H1 (cell line): ENCODE measurements around the gene EIF3J. TPM values are rescaled to one million over a fixed set of nuclear protein-coding genes. Genes with fewer than 3 reads are reported as not detected.
A peak's percentile ranks its signal among the peaks of the same experiment; 100 is the strongest.

Source experiments
- CTCF ChIA-PET: fragments of 300-600 bp; sonication (Branson Sonifier 250); formaldehyde crosslinking; loops from one replicate; lab custom pipeline; 2021; ENCODE audit not compliant: partially characterized antibody; lab: Charles Lee
- POLR2A ChIA-PET: fragments of 300-600 bp; sonication (Branson Sonifier 250); formaldehyde crosslinking; loops from one replicate; lab custom pipeline; 2021; ENCODE audit warnings: inconsistent platforms; ENCODE audit not compliant: partially characterized antibody; lab: Charles Lee
- DNase-seq, 2 experiments: peaks; one replicate each; pipeline versions ENCODE4 v3.0.0 to v3.0.0-alpha.2; 2010 to 2022; ENCODE audit warnings: low spot score in 2 of 2, low read depth in 1 of 2, mixed read lengths in 1 of 2
- FAIRE-seq: peaks from 2 replicates; lab custom pipeline; 2011; peaks lifted over from hg19 to GRCh38; lab: Jason Lieb, UNC
- H2AFZ ChIP-seq: 2 replicates; pipeline ENCODE4 v1.8.1; 2012; ENCODE audit warnings: low read length, inconsistent platforms
- H2AK5ac ChIP-seq: 2 replicates; pipeline ENCODE4 v1.6.1; 2013; ENCODE audit warnings: low read depth, low read length
- H2BK120ac ChIP-seq: replicated peaks from 2 replicates; pipeline ENCODE3; 2013; ENCODE audit warnings: low read depth, low read length, inconsistent platforms
- H2BK12ac ChIP-seq: 2 replicates; pipeline ENCODE4 v1.6.1; 2013; ENCODE audit warnings: low read depth, low read length
- H2BK15ac ChIP-seq: 2 replicates; pipeline ENCODE4 v1.6.1; 2013; ENCODE audit warnings: low read length
- H2BK20ac ChIP-seq: 2 replicates; pipeline ENCODE4 v1.6.1; 2013; ENCODE audit warnings: low read length
- H2BK5ac ChIP-seq: 2 replicates; pipeline ENCODE4 v1.6.1; 2013; ENCODE audit warnings: low read depth, low read length
- H3K14ac ChIP-seq: 2 replicates; pipeline ENCODE4 v1.6.1; 2013; ENCODE audit warnings: inconsistent platforms; ENCODE audit not compliant: insufficient read length
- H3K18ac ChIP-seq: 2 replicates; pipeline ENCODE4 v1.6.1; 2013; ENCODE audit warnings: low read length; ENCODE audit errors: extremely low read depth
- H3K23ac ChIP-seq: 2 replicates; pipeline ENCODE4 v1.6.1; 2013; ENCODE audit warnings: inconsistent platforms; ENCODE audit not compliant: insufficient read length
- H3K23me2 ChIP-seq: 2 replicates; pipeline ENCODE4 v1.6.1; 2013; ENCODE audit warnings: low read depth, low read length
- H3K27ac ChIP-seq: 2 replicates; pipeline ENCODE4 v1.6.1; 2011; ENCODE audit warnings: low read depth, low read length, inconsistent platforms
- H3K27me3 ChIP-seq, 4 experiments: replicated peaks in 1 of 4; 1 replicate in 1 of 4; 2 replicates in 3 of 4; pipeline versions ENCODE4 v1.6.1 to v1.8.1; 2011 to 2013; ENCODE audit warnings: low read length in 3 of 4, mild to moderate bottlenecking in 3 of 4, inconsistent platforms in 2 of 4, mixed read lengths in 2 of 4, moderate library complexity in 1 of 4; ENCODE audit not compliant: control insufficient read depth in 3 of 4, insufficient read depth in 3 of 4; ENCODE audit errors: extremely low read depth in 1 of 4
- H3K36me3 ChIP-seq, 4 experiments: 2 replicates each; pipeline versions ENCODE4 v1.6.1 to v1.8.1; 2011 to 2013; ENCODE audit warnings: mild to moderate bottlenecking in 4 of 4, low read length in 3 of 4, moderate library complexity in 2 of 4, control low read depth in 1 of 4, inconsistent platforms in 1 of 4; ENCODE audit not compliant: insufficient read depth in 4 of 4, control insufficient read depth in 2 of 4
- H3K4ac ChIP-seq: replicated peaks from 2 replicates; pipeline ENCODE3; 2013; ENCODE audit warnings: low read length, low read depth, mixed read lengths, inconsistent platforms; ENCODE audit not compliant: insufficient read length
- H3K4me1 ChIP-seq, 4 experiments: replicated peaks in 1 of 4; 1 replicate in 1 of 4; 2 replicates in 3 of 4; pipeline versions ENCODE4 v1.6.1 to v1.8.1; 2011 to 2013; ENCODE audit warnings: low read length in 3 of 4, inconsistent platforms in 2 of 4, mixed read lengths in 1 of 4; ENCODE audit not compliant: insufficient read depth in 4 of 4, control insufficient read depth in 3 of 4
- H3K4me2 ChIP-seq, 2 experiments: 2 replicates each; pipeline versions ENCODE4 v1.6.1 to v1.8.1; 2011 to 2013; ENCODE audit warnings: low read depth in 2 of 2, low read length in 2 of 2, control low read depth in 1 of 2, inconsistent platforms in 1 of 2, mild to moderate bottlenecking in 1 of 2; ENCODE audit not compliant: insufficient read depth in 1 of 2
- H3K4me3 ChIP-seq, 4 experiments: fragments of 200-600, 300-600 bp in 1 of 4; sonication (generic), shearing (Covaris generic), sonication (Bioruptor Twin) in 1 of 4; 2 replicates each; pipeline versions ENCODE4 v1.5.1 to v1.8.1; 2011 to 2016; ENCODE audit warnings: low read length in 4 of 4, low read depth in 3 of 4, control low read depth in 2 of 4, inconsistent platforms in 2 of 4, mild to moderate bottlenecking in 2 of 4, mixed read lengths in 1 of 4, moderate library complexity in 1 of 4; ENCODE audit not compliant: insufficient read depth in 2 of 4; ENCODE audit errors: extremely low read depth in 1 of 4
- H3K56ac ChIP-seq: replicated peaks from 2 replicates; pipeline ENCODE3; 2013; ENCODE audit warnings: low read depth, mild to moderate bottlenecking, mixed read lengths, low read length, inconsistent platforms; ENCODE audit not compliant: insufficient read length
- H3K79me1 ChIP-seq: 2 replicates; pipeline ENCODE4 v1.6.1; 2013; ENCODE audit warnings: low read depth, low read length, control low read depth
- H3K79me2 ChIP-seq, 2 experiments: 2 replicates each; pipeline versions ENCODE4 v1.6.1 to v1.8.1; 2012 to 2013; ENCODE audit warnings: low read length in 2 of 2, mild to moderate bottlenecking in 2 of 2, inconsistent platforms in 1 of 2; ENCODE audit not compliant: insufficient read depth in 2 of 2, control insufficient read depth in 1 of 2
- H3K9ac ChIP-seq, 4 experiments: replicated peaks in 1 of 4; 1 replicate in 1 of 4; 2 replicates in 3 of 4; pipeline versions ENCODE4 v1.6.1 to v1.8.1; 2011 to 2013; ENCODE audit warnings: low read depth in 3 of 4, low read length in 3 of 4, control low read depth in 2 of 4, mild to moderate bottlenecking in 2 of 4, moderate library complexity in 2 of 4, inconsistent platforms in 1 of 4; ENCODE audit errors: extremely low read depth in 1 of 4
- H3K9me3 ChIP-seq, 2 experiments: 2 replicates each; pipeline versions ENCODE4 v1.6.1 to v1.8.1; 2012 to 2013; ENCODE audit warnings: mild to moderate bottlenecking in 2 of 2, moderate library complexity in 2 of 2, control low read depth in 1 of 2, inconsistent platforms in 1 of 2, low read depth in 1 of 2, low read length in 1 of 2, mixed read lengths in 1 of 2; ENCODE audit not compliant: insufficient read depth in 2 of 2
- H4K20me1 ChIP-seq, 2 experiments: replicated peaks in 1 of 2; 2 replicates each; pipeline versions ENCODE3 to v1.8.1; 2011 to 2013; ENCODE audit warnings: inconsistent platforms in 2 of 2, low read length in 2 of 2, mild to moderate bottlenecking in 1 of 2; ENCODE audit not compliant: insufficient read depth in 2 of 2, control insufficient read depth in 1 of 2
- H4K5ac ChIP-seq: 2 replicates; pipeline ENCODE4 v1.6.1; 2013; ENCODE audit warnings: low read length, low read depth, mixed read lengths, inconsistent platforms; ENCODE audit not compliant: insufficient read length
- H4K8ac ChIP-seq: 2 replicates; pipeline ENCODE4 v1.8.0; 2013; ENCODE audit warnings: mild to moderate bottlenecking, moderate library complexity, low read length, inconsistent platforms; ENCODE audit not compliant: insufficient read depth; ENCODE audit errors: extremely low read depth
- H4K91ac ChIP-seq: replicated peaks from 2 replicates; pipeline ENCODE3; 2013; ENCODE audit warnings: low read length, mixed read lengths, inconsistent platforms; ENCODE audit not compliant: insufficient read length
- CHD1 ChIP-seq: IDR thresholded peaks from 2 replicates; pipeline ENCODE4 v1.6.1; 2012; ENCODE audit warnings: low read depth, low read length, improper control_type of control experiment
- FOSL1 ChIP-seq: IDR thresholded peaks from 2 replicates; pipeline ENCODE4 v1.6.1; 2011; ENCODE audit warnings: mild to moderate bottlenecking, low read depth, low read length, moderate library complexity; ENCODE audit not compliant: insufficient read depth
- GABPA ChIP-seq: IDR thresholded peaks from 2 replicates; pipeline ENCODE4 v1.6.1; 2011; ENCODE audit warnings: mild to moderate bottlenecking, low read length, moderate library complexity, borderline replicate concordance; ENCODE audit not compliant: insufficient read depth
- GTF2F1 ChIP-seq: IDR thresholded peaks from 2 replicates; pipeline ENCODE4 v1.6.1; 2012; ENCODE audit warnings: low read depth, low read length, improper control_type of control experiment, borderline replicate concordance
- POLR2AphosphoS5 ChIP-seq: IDR thresholded peaks from 2 replicates; pipeline ENCODE4 v1.6.1; 2011; ENCODE audit warnings: low read depth, low read length
- RNF2 ChIP-seq: fragments of 200-900, 300-1000 bp; sonication (generic); IDR thresholded peaks from 2 replicates; pipeline ENCODE4 v1.7.1; 2016; ENCODE audit warnings: borderline replicate concordance, low read depth, mild to moderate bottlenecking, antibody characterized with exemption, low read length; ENCODE audit not compliant: poor library complexity, severe bottlenecking; ENCODE audit errors: missing control alignments
- SIRT6 ChIP-seq: IDR thresholded peaks from one replicate; pipeline ENCODE4 v1.7.1; 2012; ENCODE audit warnings: low read length, inconsistent platforms
- WGBS, 2 experiments: shearing (Covaris generic) in 1 of 2; methylation state at CpG; one replicate each; pipeline versions ENCODE4 v1.1.6 to v1.1.7; 2013 to 2015; ENCODE audit warnings: low lambda C conversion rate in 2 of 2, mixed read lengths in 2 of 2, inconsistent platforms in 1 of 2, low coverage in 1 of 2, missing lambda C conversion rate in 1 of 2; ENCODE audit not compliant: insufficient replicate concordance in 2 of 2, insufficient coverage in 1 of 2, insufficient read length in 1 of 2; ENCODE audit errors: extremely low coverage in 1 of 2, missing lambda C conversion rate in 1 of 2; 5-methylcytosine and 5-hydroxymethylcytosine counted together
- long read RNA-seq, 2 experiments: library from RNA in 1 of 2; library from capped mRNA in 1 of 2; stranded (forward); transcript quantifications; one replicate each; pipeline ENCODE4 v2.0.0, GENCODE V29; 2021; ENCODE audit warnings: inconsistent platforms in 1 of 2
- polyA minus RNA-seq, 3 experiments: library from RNA; depleted of rRNA, polyadenylated mRNA; stranded (reverse); fragments of >200 nt; gene quantifications; 1 replicate in 2 of 3; 2 replicates in 1 of 3; pipeline ENCODE4 v1.2.3, GENCODE V29; 2011
- polyA plus RNA-seq, 7 experiments: library from polyadenylated mRNA; depleted of rRNA in 3 of 7; stranded (reverse) in 5 of 7; unstranded in 2 of 7; fragments of >200 nt in 5 of 7; fragments of 200-250 nt in 2 of 7; gene quantifications; 1 replicate in 5 of 7; 2 replicates in 1 of 7; 4 replicates in 1 of 7; pipeline versions ENCODE4 v1.2.1 to v1.2.3, GENCODE V29; 2011 to 2013; ENCODE audit warnings: missing spikeins in 2 of 7, mixed read lengths in 2 of 7
- total RNA-seq: library from RNA; stranded (reverse); fragmentation: NEBNext Ultra II Directional; extraction: Animal tissue kit (Norgen Biotek cat#: 25700); gene quantifications from 2 replicates; pipeline ENCODE4 v1.2.1, GENCODE V29; 2021

Gene EIF3J
- 109 and 119 TPM in 2 replicates for total RNA-seq
- polyA plus RNA-seq (2011; rRNA removed), result 15.6 and 26.8 TPM in 2 replicates
- 30.5 TPM for polyA plus RNA-seq (2011; cell fraction: cytosol; rRNA removed)
- polyA plus RNA-seq (2011; cell fraction: nucleus; rRNA removed), result 8.0 TPM
- 44.1 to 74.9 TPM (median 45.4 TPM) in 4 replicates for polyA plus RNA-seq (2012, experiment 1 of 2)
- polyA plus RNA-seq (2012, experiment 2 of 2), result 12.0 TPM
- 49.8 TPM for polyA plus RNA-seq (2013, experiment 1 of 2)
- 48.1 TPM for polyA plus RNA-seq (2013, experiment 2 of 2)
- polyA minus RNA-seq (2011; rRNA and poly(A)+ RNA removed), result 38.8 and 48.6 TPM in 2 replicates
- 21.1 TPM for polyA minus RNA-seq (2011; cell fraction: cytosol; rRNA and poly(A)+ RNA removed)
- polyA minus RNA-seq (2011; cell fraction: nucleus; rRNA and poly(A)+ RNA removed), result 46.2 TPM
- long read RNA-seq, experiment 1, transcript EIF3J-201 (8 exons, 2,569 nt), result major isoform, 6 of 107 reads
- long read RNA-seq, experiment 1, partial matches to known transcripts, result 99 of 107 reads
- long read RNA-seq, experiment 1, other reads (novel, unspliced or antisense), result 2 of 107 reads
- long read RNA-seq, experiment 2, transcript EIF3J-201 (8 exons, 2,569 nt), result major isoform, 29 of 64 reads
- long read RNA-seq, experiment 2, partial matches to known transcripts, result 28 of 64 reads
- long read RNA-seq, experiment 2, other reads (novel, unspliced or antisense), result 5 of 64 reads

GRCh38 chr15:44536962-44537734, at the start of gene EIF3J:
Gene EIF3J (plus strand): TSS chr15:44537147. CDS start chr15:44537195, 48 bp downstream.
- Histone ChIP-seq H3K27me3 (no peaks in the 10 kb centered on the region), H2AFZ (peak within 1 kb of the TSS; percentile 92; the same call in 1 of the 2 replicates), H3K9me3 (no peaks in the 10 kb centered on the region), H3K79me1 (no peaks in the 10 kb centered on the region; the same call in none of the 2 replicates), H4K8ac (peak within 1 kb of the TSS; percentile 87), H3K9ac (peak within 1 kb of the TSS; percentile 72 to 83 (median 80)), H2BK120ac (no peak within 1 kb of the TSS), H3K4ac (peak within 1 kb of the TSS; percentile 78), H3K36me3 (peaks cover 0 to 22% (median 5%) of the 10 kb centered on the region in 4 experiments; a peak in 6 of 8 replicates), H2BK15ac (peak within 1 kb of the TSS; percentile 40; the same call in 1 of the 2 replicates), H3K23me2 (peaks cover 6% of the 10 kb centered on the region; the same call in 1 of the 2 replicates), H3K79me2 (peaks cover 3 to 37% of the 10 kb centered on the region in 2 experiments; a peak in 2 of 4 replicates), H2BK12ac (no peak within 1 kb of the TSS), H3K27ac (peak within 1 kb of the TSS; percentile 87), H4K20me1 (peaks cover 0 to 2% of the 10 kb centered on the region in 2 experiments), H3K56ac (peak within 1 kb of the TSS; percentile 93), H2BK5ac (peak within 1 kb of the TSS; percentile 88), H4K91ac (peak within 1 kb of the TSS; percentile 81), H3K18ac (peak within 1 kb of the TSS; percentile 65), H3K4me1 (peaks cover 0 to 4% (median 2%) of the 10 kb centered on the region in 4 experiments; a peak in 4 of 7 replicates), H2BK20ac (no peak within 1 kb of the TSS), H3K4me2 (peak within 1 kb of the TSS; percentile 71 to 97), H3K14ac (no peak within 1 kb of the TSS), H3K23ac (no peak within 1 kb of the TSS), H4K5ac (peak within 1 kb of the TSS; percentile 88), H3K4me3 (peak within 1 kb of the TSS; percentile 69 to 83 (median 79)), H2AK5ac (no peak within 1 kb of the TSS)
- ChIA-PET CTCF (interaction anchor here (0.7 to 3.2 kb wide), 4 partner anchors 10 to 442 kb away, joined by 3 to 16 read pairs (median 4); no protein-coding TSS in a partner anchor), POLR2A (interaction anchor here (0.6 to 2.1 kb wide), 19 partner anchors 9 to 317 kb away, joined by 3 to 20 read pairs (median 4); partner anchors contain the start of genes CTDSPL2 and SPG11)
- DNase-seq, result peak in 1 of 2 experiments; percentile 59
- FAIRE-seq, result no peak
- 1% methylated on average over 39 of the region's 97 CpGs; no CpG with 5 or more reads in 1 of the 2 experiments for WGBS, 2 experiments
- TF ChIP-seq SIRT6, result no peak
- no peak for TF ChIP-seq GABPA
- TF ChIP-seq CHD1, result no peak
- peak; percentile 85; the same call in 1 of the 2 replicates for TF ChIP-seq POLR2AphosphoS5
- TF ChIP-seq RNF2, result no peak
- no peak for TF ChIP-seq FOSL1
- TF ChIP-seq GTF2F1, result peak; percentile 58; the same call in 1 of the 2 replicates
